ENCODE results near the gene PLXNB1.
"Not testable (repeated sequence)": the region's sequence is repeated elsewhere in the genome, so short reads cannot be mapped to it uniquely, and the experiment has no call there.

PLXNB1 gene

GRCh38 chr3:48463703-48464102 lies 33.8 kb upstream of the PLXNB1 start:
- no peak for DNase-seq

DNA sequence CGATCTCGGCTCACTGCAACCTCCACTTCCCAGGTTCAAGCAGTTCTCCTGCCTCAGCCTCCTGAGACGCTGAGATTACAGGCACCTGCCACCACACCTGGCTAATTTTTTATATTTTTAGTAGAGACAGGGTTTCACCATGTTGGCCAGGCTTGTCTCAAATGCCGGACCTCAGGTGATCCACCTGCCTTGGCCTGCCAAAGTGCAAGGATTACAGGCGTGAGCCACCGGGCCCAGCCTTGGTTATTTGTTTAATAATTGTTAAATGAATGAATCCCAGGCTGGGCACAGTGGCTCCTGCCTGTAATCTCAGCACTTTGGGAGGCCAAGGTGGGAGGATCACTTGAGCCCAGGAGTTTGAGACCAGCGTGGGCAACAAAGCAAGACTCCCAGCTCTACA lies 31.9 kb upstream of the PLXNB1 start:
- DNase-seq = not testable (repeated sequence)

DNA sequence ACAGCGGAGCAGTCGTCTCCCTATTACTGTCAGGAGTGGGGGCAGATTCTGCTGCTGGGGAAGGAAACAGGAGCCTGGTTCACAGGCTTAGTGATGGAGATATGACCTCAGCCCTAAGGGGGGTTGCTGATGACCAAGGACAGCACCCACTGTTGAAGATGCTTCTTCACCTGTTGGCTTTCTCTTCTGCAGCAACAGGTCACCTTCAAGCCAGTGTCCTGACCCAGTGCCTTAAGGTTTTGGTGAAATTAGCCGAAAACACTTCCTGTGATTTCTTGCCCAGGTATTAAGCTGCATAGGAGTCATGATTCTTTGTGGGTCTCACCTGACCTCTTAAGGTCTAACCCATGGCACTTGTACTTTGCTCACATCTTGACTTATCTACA lies 30.6 kb upstream of the PLXNB1 start:
- DNase-seq = no peak

GRCh38 chr3:48459773-48460516 lies 30.1 kb upstream of the PLXNB1 start:
- DNase-seq = no peak

- DNase-seq = no peak
These were observed 29.4 kb upstream of the PLXNB1 start for GRCh38 chr3:48459331-48459730.

GRCh38 chr3:48456456-48456855 lies 26.6 kb upstream of the PLXNB1 start:
- no peak for DNase-seq

DNA sequence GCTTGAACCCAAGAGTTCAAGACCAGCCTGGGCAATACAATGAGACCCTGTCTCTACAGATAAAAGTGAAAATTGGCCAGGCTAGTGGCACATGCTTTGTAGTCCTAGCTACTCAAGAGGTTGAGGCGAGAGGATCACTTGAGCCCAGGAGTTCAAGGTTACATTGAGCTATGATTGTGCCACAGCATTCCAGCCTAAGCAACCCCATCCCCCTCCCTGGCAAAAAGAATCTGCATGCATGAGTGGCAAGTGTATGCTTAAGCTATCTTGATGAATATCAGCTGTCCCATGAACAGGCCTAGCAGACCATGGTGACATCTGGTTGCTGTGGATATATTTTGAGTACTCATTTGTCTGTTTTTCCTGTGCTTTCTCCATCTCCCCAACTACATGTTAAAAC lies 21.4 kb upstream of the PLXNB1 start:
- no peak for DNase-seq

DNA sequence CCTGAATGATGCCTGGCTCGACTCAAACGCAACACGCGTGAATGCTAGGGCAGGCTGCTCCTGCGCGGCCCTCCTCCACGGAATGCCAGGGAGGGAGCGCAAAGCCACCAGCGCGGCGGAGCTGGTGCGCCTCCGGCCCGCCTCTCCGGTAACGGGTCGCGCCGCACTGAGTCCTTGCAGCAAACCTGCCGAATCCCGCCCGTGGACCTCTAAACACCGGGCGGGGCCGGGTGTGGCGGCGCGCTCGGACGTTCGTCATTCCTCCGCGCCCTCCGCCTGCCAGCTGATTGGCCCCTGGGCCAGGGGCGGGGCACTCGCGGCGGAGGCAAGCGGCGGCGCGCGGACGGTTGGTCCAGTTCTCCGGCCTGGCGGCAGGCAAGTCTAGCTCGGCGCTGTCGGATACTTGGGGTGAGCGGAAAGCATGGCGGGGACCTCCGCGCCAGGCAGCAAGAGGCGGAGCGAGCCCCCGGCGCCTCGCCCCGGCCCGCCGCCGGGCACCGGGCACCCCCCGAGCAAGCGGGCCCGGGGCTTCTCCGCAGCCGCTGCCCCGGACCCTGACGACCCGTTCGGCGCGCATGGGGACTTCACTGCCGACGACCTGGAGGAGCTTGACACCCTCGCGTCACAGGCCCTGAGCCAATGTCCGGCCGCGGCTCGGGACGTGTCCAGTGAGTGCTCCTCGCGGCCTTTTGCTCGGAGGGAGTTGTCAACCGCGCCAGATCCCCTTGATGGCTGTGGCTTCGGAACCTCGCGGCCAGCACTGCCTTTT lies 16.7 kb upstream of the PLXNB1 start, which contains the start of gene ATRIP:
TSS of gene ATRIP (plus strand) at position 313 of the 769 bp plus-strand sequence. CDS start at position 422, 109 bp downstream.
- DNase-seq = peak; percentile 34 to 72

GRCh38 chr3:48446043-48446424 lies 16.1 kb upstream of the PLXNB1 start:
- DNase-seq = no peak

DNA sequence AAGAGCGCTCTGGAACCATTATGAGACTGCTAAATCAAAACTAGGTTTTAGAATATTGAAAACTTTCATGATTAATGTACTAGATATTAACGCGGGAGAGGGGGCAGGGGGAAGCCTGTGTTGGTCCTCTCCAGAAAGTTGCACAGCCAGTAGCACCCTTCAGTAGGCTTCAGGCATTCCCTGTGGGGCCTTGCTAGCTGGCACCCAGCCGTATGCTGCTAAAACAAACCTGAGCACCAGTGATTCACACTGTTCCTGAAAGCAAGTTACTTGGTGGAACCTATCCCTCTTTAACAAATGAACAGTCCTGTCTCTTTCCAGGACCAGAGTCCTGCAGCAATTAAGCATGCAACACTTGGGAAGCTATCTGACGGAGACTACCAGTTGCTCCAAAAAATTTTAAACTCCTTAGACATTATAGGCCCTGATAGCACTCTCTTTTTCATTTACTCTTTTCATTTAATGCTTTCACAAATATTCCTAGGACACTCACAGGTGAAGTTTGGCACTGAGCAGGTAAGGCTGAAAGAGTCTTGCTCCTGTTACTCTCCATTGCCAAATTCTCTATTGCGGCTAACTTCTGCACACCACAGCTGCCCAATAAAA lies 15.5 kb upstream of the PLXNB1 start:
- no peak for DNase-seq

GRCh38 chr3:48441940-48442339 lies 12.1 kb upstream of the PLXNB1 start:
- no peak for DNase-seq

GRCh38 chr3:48440590-48440958 lies 10.7 kb upstream of the PLXNB1 start:
- no peak for DNase-seq

- peak; percentile 89 to 97 for DNase-seq
These were observed 10.1 kb upstream of the PLXNB1 start, which contains the start of the genes CCDC51 and TMA7 for GRCh38 chr3:48439820-48440589. CCDC51 (minus strand) TSS chr3:48440119; CDS start chr3:48435128, 4,991 bp downstream. TMA7 (plus strand) TSS chr3:48440257; CDS start chr3:48440297, 40 bp downstream.

DNA sequence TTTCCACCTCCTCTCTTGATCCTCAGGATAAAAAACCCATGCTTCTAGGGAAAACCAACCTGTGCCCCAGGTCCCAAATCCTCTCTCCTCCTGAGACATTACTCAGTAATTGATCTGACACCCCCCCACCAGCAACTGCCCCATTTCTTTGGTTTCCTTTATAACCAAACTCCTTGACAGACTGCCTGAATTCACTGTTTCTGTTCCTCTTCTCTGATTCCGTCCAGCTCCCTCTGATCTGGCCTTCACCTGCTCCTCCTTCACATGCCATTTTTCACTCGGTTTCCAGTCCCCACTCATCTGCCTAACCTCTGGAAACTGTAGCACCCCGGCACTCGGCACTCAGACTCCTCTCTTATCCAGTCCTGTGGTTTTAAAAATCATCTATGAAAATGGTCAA lies 7.9 kb upstream of the PLXNB1 start:
- no peak for DNase-seq

- DNase-seq = no peak
These were observed 7.0 kb upstream of the PLXNB1 start for GRCh38 chr3:48436855-48437254.

DNA sequence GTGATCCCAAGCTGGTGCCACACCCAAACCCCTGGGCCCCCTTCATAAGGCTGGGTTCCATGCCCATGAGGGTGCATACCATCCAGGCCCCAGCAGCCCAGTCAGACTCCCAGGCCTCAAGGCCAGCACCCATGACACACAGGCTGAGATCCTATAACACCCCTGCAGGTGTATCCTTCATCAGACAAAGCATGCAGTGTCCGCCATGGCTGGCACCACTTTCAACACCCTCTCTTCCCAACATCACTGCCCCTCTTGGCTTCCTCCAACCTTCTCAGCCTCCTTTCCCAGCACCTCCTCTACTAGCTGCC lies 6.5 kb upstream of the PLXNB1 start:
- no peak for DNase-seq

DNA sequence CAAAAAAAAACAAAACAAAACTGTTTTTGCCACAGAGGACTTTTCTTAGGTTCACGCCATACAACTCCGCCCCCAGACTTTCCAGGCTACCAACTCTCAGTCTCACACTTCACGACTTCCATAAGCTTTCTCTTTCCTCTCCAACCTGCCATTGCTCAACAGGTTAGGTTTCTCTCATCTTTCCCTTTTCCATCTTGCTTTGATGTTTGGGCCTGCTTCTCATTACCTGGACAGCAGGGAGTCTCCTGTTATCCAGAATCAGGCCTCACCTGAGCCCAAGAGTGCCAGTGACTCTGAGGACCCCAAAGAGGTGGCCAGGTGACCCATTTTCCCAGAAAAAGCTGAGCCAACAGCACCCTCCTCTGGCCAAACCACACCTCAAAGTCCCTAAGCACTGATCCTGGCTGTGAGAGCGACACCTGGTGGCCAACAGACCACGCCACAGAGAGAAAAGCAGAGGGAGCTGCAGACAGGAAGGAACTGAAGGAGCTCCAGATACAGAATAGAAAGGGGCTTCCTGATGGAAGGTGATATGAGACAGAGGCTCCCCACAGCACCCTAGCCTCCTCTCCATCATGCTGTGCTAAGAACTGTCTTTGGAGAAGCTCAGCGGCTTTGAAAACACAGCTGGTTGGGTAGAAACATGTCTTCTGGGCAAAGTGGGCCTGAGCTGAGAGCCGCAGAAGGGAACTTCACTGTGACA lies 6.0 kb upstream of the PLXNB1 start:
- peak; percentile 60 to 88 for DNase-seq

DNA sequence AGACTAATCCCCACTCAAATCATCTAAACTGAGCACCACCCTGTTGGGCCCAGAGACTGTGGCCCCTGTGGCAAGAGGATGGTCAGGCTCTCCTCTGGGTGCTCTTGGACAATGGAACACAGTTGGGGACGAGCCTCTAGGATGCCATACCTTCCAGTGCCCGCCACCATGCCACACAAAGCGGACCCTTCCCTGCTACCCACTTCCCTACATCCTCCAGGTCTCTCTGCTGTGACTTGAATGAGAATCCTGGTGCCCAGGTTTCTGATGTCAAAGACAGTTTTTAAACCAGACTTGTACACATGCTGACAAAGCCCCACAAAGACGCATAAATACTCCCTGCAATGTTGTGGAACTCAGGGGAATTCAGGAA lies 5.3 kb upstream of the PLXNB1 start:
- DNase-seq = no peak

- no peak for DNase-seq
These were observed 4.8 kb upstream of the PLXNB1 start for GRCh38 chr3:48434591-48435222.

GRCh38 chr3:48433472-48434118 lies 3.7 kb upstream of the PLXNB1 start:
- no peak for DNase-seq

Measured in bone marrow (tissue), 2 donors.